Measurements from ENCODE around the gene SPINK4. TPM values are rescaled to one million over a fixed set of nuclear protein-coding genes. Genes with fewer than 3 reads are reported as not detected.

SPINK4 gene
- total and polyA plus RNA-seq, 2 donors (not counting 1 experiment from before 2014, with no cell fraction given) = not detected

DNA sequence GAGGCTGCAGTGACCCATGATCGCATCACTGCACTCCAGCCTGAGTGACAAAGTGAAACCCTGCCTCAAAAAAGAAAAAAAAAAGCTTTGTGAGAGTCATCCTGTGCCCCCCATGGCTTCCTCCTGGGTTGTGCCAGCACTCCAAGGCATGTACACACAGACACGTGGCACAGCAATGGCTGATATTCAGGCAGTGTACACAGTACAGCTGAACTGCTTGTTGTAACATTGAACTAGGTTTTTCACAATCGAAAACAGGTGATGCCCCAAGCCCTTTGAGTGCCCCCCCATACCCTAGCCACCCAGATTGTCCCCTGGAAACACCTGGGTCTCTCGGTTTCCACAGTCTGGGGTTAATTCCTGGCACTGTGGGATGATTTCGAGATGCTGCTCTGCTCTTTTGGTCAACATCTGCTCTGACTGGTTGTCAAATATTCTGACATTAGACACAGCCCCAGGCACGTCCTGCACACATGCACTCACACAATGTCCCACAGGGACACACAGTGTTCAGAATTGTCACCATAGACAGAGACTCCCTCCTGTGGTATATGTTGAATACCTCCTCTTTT lies 9.2 kb downstream of the SPINK4 start:
- DNase-seq (no peak), ATAC-seq (ENCODE audit: low read depth) (peak; percentile 28)
- POLR2A ChIA-PET = no interaction called here
- CTCF ChIA-PET = no interaction called here
- no peak overlapping the region for H3K4me3 ChIP-seq (ENCODE audit: control extremely low read depth in 1 of 5, extremely low read depth in 1 of 5, insufficient read depth in 1 of 5, low read depth in 2 of 5, low read length in 4 of 5)
- H3K36me3 ChIP-seq (replicated peaks in 1 of 2; ENCODE audit: control extremely low read depth in 1 of 2, control insufficient read depth in 1 of 2, extremely low read depth in 1 of 2, insufficient read depth in 2 of 2, low read length in 1 of 2) = peaks cover 3 to 23% of the 10 kb centered on the region in 2 experiments
- no peaks in the 10 kb centered on the region for H3K9me3 ChIP-seq (ENCODE audit: control extremely low read depth in 1 of 3, control insufficient read depth in 2 of 3, insufficient read depth in 1 of 3, low read length in 2 of 3)
- intact Hi-C loops (cut with micrococcal nuclease) = no loop called here
- no peak overlapping the region for H3K27ac ChIP-seq (ENCODE audit: low read length in 2 of 2)
- H3K27me3 ChIP-seq (replicated peaks in 1 of 4; ENCODE audit: control extremely low read depth in 1 of 4, control insufficient read depth in 3 of 4, insufficient read depth in 4 of 4, low read length in 3 of 4) = no peaks in the 10 kb centered on the region
- TF ChIP-seq, protein P1, sequence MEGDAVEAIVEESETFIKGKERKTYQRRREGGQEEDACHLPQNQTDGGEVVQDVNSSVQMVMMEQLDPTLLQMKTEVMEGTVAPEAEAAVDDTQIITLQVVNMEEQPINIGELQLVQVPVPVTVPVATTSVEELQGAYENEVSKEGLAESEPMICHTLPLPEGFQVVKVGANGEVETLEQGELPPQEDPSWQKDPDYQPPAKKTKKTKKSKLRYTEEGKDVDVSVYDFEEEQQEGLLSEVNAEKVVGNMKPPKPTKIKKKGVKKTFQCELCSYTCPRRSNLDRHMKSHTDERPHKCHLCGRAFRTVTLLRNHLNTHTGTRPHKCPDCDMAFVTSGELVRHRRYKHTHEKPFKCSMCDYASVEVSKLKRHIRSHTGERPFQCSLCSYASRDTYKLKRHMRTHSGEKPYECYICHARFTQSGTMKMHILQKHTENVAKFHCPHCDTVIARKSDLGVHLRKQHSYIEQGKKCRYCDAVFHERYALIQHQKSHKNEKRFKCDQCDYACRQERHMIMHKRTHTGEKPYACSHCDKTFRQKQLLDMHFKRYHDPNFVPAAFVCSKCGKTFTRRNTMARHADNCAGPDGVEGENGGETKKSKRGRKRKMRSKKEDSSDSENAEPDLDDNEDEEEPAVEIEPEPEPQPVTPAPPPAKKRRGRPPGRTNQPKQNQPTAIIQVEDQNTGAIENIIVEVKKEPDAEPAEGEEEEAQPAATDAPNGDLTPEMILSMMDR (IDR thresholded peaks at IDR 0.05) = no peak
- no peak for TF ChIP-seq EZH2 (IDR thresholded peaks at IDR 0.05; ENCODE audit: borderline replicate concordance, insufficient read depth, low read depth, low read length, poor library complexity, severe bottlenecking)
- Mint-ChIP-seq H3K27ac (peak overlapping the region; percentile 42), H3K4me3 (no peak overlapping the region), H3K4me1 (peaks cover 15% of the 10 kb centered on the region), H3K9me3 (ENCODE audit: insufficient read depth) (no peaks in the 10 kb centered on the region), H3K27me3 (no peaks in the 10 kb centered on the region)
- no peak overlapping the region for H3K9ac ChIP-seq (ENCODE audit: low read length)
- H3K79me2 ChIP-seq (ENCODE audit: control insufficient read depth, insufficient read depth, low read length) = no peaks in the 10 kb centered on the region
- WGBS (ENCODE audit: insufficient coverage) = 57% methylated on average over 4 of the region's 6 CpGs
- peaks cover 8 to 15% of the 10 kb centered on the region in 2 donors for H3K4me1 ChIP-seq (ENCODE audit: control insufficient read depth in 2 of 2, insufficient read depth in 2 of 2, low read length in 2 of 2)
- H3K4me2 ChIP-seq (replicated peaks; ENCODE audit: low read depth, low read length, poor library complexity, severe bottlenecking) = no peak overlapping the region
- no peak overlapping the region for H2AFZ ChIP-seq (ENCODE audit: insufficient read depth, low read depth, low read length, poor library complexity, severe bottlenecking)
- no peaks in the 10 kb centered on the region for H4K20me1 ChIP-seq (ENCODE audit: control insufficient read depth, insufficient read depth, low read length, poor library complexity, severe bottlenecking)

GRCh38 chr9:33249983-33250382 lies 10.0 kb downstream of the SPINK4 start:
- DNase-seq = no peak
- Histone ChIP-seq H3K27ac (ENCODE audit: low read length in 2 of 2) (no peak overlapping the region), H3K9me3 (ENCODE audit: control extremely low read depth in 1 of 3, control insufficient read depth in 2 of 3, insufficient read depth in 1 of 3, low read length in 2 of 3) (no peaks in the 10 kb centered on the region), H3K4me2 (replicated peaks; ENCODE audit: low read depth, low read length, poor library complexity, severe bottlenecking) (no peak overlapping the region), H3K4me3 (ENCODE audit: control extremely low read depth in 1 of 5, extremely low read depth in 1 of 5, insufficient read depth in 1 of 5, low read depth in 2 of 5, low read length in 4 of 5) (no peak overlapping the region), H3K27me3 (replicated peaks in 1 of 4; ENCODE audit: control extremely low read depth in 1 of 4, control insufficient read depth in 3 of 4, insufficient read depth in 4 of 4, low read length in 3 of 4) (no peaks in the 10 kb centered on the region), H3K36me3 (replicated peaks in 1 of 2; ENCODE audit: control extremely low read depth in 1 of 2, control insufficient read depth in 1 of 2, extremely low read depth in 1 of 2, insufficient read depth in 2 of 2, low read length in 1 of 2) (peaks cover 3 to 29% of the 10 kb centered on the region in 2 experiments), H4K20me1 (ENCODE audit: control insufficient read depth, insufficient read depth, low read length, poor library complexity, severe bottlenecking) (no peaks in the 10 kb centered on the region), H3K9ac (ENCODE audit: low read length) (no peak overlapping the region), H3K79me2 (ENCODE audit: control insufficient read depth, insufficient read depth, low read length) (no peaks in the 10 kb centered on the region), H3K4me1 (ENCODE audit: control insufficient read depth in 2 of 2, insufficient read depth in 2 of 2, low read length in 2 of 2) (peaks cover 8 to 15% of the 10 kb centered on the region in 2 donors), H2AFZ (ENCODE audit: insufficient read depth, low read depth, low read length, poor library complexity, severe bottlenecking) (no peak overlapping the region)
- CTCF ChIA-PET = no interaction called here
- WGBS (ENCODE audit: insufficient coverage) = 100% methylated on average over 1 of the region's 2 CpGs
- Mint-ChIP-seq H3K4me1 (peaks cover 15% of the 10 kb centered on the region), H3K9me3 (ENCODE audit: insufficient read depth) (no peaks in the 10 kb centered on the region), H3K4me3 (no peak overlapping the region), H3K27me3 (no peaks in the 10 kb centered on the region), H3K27ac (no peak overlapping the region)
- TF ChIP-seq, protein P1 (IDR thresholded peaks at IDR 0.05) = no peak
- no peak for TF ChIP-seq EZH2 (IDR thresholded peaks at IDR 0.05; ENCODE audit: borderline replicate concordance, insufficient read depth, low read depth, low read length, poor library complexity, severe bottlenecking)
- no peak for ATAC-seq (ENCODE audit: low read depth)
- POLR2A ChIA-PET = no interaction called here
- intact Hi-C loops (cut with micrococcal nuclease) = no loop called here
